ENCODE measurements around the gene SF3B6. TPM values are rescaled to one million over a fixed set of nuclear protein-coding genes. Genes with fewer than 3 reads are reported as not detected.
A peak's percentile ranks its signal among the peaks of the same experiment; 100 is the strongest.

The SF3B6 gene
- total RNA-seq, 4 donors from 2014 or later = 91.3 to 150 (median 125) TPM

DNA sequence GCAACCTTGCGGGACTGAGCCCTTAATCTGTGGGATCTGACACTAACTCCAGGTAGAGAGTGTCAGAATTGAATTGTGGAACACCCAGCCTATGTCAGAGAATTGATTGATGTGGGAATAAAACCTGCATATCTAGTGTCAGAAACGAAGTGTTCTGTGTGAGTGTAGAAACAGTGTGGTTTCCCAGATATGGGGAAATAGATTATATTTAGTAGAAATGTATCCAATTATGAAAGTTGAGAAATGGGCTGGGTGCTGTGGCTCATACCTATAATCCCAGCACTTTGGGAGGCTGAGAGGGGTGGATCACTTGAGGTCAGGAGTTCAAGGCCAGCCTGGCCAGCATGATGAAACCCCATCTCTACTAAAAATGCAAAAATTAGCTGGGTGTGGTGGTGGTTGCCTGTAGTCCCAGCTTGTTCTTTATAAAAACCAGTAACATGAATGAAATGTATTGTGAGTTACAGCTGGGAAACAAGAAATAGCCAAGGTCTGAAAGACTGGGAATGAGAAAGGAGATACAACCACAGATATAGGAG lies 12.8 kb upstream of the SF3B6 start:
- intact Hi-C loops (cut with DNase I) = no loop called here
- H3K36me3 ChIP-seq = no peaks in the 10 kb centered on the region
- H3K4me3 ChIP-seq = no peak overlapping the region
- no peaks in the 10 kb centered on the region for H3K27me3 ChIP-seq
- peak overlapping the region in 3 of 4 donors; percentile 31 to 68 (median 35) for H3K27ac ChIP-seq
- TF ChIP-seq, protein P1, sequence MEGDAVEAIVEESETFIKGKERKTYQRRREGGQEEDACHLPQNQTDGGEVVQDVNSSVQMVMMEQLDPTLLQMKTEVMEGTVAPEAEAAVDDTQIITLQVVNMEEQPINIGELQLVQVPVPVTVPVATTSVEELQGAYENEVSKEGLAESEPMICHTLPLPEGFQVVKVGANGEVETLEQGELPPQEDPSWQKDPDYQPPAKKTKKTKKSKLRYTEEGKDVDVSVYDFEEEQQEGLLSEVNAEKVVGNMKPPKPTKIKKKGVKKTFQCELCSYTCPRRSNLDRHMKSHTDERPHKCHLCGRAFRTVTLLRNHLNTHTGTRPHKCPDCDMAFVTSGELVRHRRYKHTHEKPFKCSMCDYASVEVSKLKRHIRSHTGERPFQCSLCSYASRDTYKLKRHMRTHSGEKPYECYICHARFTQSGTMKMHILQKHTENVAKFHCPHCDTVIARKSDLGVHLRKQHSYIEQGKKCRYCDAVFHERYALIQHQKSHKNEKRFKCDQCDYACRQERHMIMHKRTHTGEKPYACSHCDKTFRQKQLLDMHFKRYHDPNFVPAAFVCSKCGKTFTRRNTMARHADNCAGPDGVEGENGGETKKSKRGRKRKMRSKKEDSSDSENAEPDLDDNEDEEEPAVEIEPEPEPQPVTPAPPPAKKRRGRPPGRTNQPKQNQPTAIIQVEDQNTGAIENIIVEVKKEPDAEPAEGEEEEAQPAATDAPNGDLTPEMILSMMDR (IDR thresholded peaks at IDR 0.05) = no peak
- TF ChIP-seq POLR2A (IDR thresholded peaks at IDR 0.05) = no peak
- peaks cover 0 to 12% (median 7%) of the 10 kb centered on the region in 3 donors for H3K4me1 ChIP-seq
- WGBS, 2 donors = 63 to 83% methylated on average over 2 of the region's 2 CpGs
- no peak for DNase-seq
- H3K9me3 ChIP-seq = no peaks in the 10 kb centered on the region

DNA sequence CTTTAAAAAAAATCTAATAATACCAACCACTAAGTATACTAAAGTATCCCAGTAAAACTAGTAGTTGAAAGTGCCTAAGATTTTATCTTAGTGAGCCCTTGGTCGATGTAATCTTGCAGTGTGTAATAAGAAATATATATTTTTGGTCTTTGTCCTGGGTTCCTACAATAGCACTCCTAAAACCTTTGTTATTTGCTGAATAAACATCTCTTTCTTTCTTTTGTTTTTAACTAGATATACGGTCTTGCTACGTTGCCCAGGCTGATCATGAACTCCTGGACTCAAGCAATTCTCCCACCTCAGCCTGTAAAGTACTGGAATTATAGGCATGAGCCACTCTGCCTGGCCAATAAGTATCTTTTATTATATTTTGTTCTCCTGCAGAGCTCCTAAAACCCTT lies 10.9 kb upstream of the SF3B6 start:
- DNase-seq = no peak
- intact Hi-C loops (cut with DNase I) = no loop called here
- Histone ChIP-seq H3K4me3 (no peak overlapping the region), H3K36me3 (peaks cover 0 to 11% (median 0%) of the 10 kb centered on the region in 3 donors), H3K4me1 (peaks cover 10 to 30% (median 20%) of the 10 kb centered on the region in 3 donors), H3K27me3 (no peaks in the 10 kb centered on the region), H3K27ac (no peak overlapping the region), H3K9me3 (no peaks in the 10 kb centered on the region)
- TF ChIP-seq, protein P1 (IDR thresholded peaks at IDR 0.05) = no peak
- TF ChIP-seq POLR2A (IDR thresholded peaks at IDR 0.05) = no peak
- WGBS, 2 donors = 69 to 78% methylated on average over 3 of the region's 3 CpGs

DNA sequence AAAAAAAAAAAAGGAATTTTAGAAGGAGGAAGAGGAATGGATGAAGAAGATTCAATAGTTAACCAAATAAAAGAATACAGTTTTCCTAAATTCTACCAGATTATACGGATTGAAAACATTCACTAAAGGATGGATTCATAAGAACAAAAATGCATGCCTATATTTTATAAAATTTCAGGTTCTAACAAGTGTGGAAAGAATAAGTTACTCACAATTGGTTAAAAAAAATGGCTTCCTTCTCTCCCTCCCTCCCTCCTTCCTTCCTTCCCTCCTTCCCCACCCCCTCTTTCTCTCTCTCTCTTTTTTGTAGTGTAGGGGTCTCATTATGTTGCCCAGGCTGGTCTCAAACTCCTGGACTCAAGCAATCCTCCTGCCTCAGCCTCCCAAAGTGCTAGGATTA lies 10.1 kb upstream of the SF3B6 start:
- intact Hi-C loops (cut with DNase I) = no loop called here
- no peak for TF ChIP-seq POLR2A (IDR thresholded peaks at IDR 0.05)
- TF ChIP-seq, protein P1 (IDR thresholded peaks at IDR 0.05) = no peak
- Histone ChIP-seq H3K27me3 (no peaks in the 10 kb centered on the region), H3K9me3 (no peaks in the 10 kb centered on the region), H3K27ac (no peak overlapping the region), H3K36me3 (peaks cover 0 to 19% (median 0%) of the 10 kb centered on the region in 3 donors), H3K4me1 (peaks cover 10 to 38% (median 20%) of the 10 kb centered on the region in 3 donors), H3K4me3 (no peak overlapping the region)
- no peak for DNase-seq
- 64 to 76% methylated on average over 1 of the region's 1 CpG for WGBS, 2 donors

DNA sequence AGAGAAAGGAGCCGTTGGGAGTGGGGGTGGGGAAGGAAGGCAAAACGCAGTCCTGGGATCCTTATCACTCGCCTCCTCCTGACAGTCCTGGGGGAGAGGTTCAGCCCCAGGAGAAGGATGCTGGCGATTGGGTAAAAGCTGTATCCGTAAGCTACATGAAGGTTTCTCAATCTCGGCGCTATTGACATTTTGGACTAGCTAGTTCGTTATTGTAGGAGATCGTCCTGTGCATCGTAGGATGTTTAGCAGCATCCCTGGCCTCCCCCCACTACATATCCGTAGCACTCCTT lies 9.0 kb upstream of the SF3B6 start:
- Histone ChIP-seq H3K9me3 (no peaks in the 10 kb centered on the region), H3K27ac (peak overlapping the region; percentile 90 to 97 (median 95)), H3K36me3 (peaks cover 0 to 30% (median 7%) of the 10 kb centered on the region in 3 donors), H3K4me1 (peaks cover 10 to 42% (median 20%) of the 10 kb centered on the region in 3 donors), H3K4me3 (peak overlapping the region; percentile 52 to 78 (median 68)), H3K27me3 (no peaks in the 10 kb centered on the region)
- TF ChIP-seq, protein P1 (IDR thresholded peaks at IDR 0.05) = no peak
- TF ChIP-seq POLR2A (IDR thresholded peaks at IDR 0.05) = no peak
- intact Hi-C loops (cut with DNase I) = no loop called here
- DNase-seq = no peak
- 34 to 39% methylated on average over 11 of the region's 11 CpGs for WGBS, 2 donors

GRCh38 chr2:24084386-24085199 lies 8.5 kb upstream of the SF3B6 start, which contains the start of gene TP53I3:
TSS of gene TP53I3 (minus strand) at chr2:24084834. CDS start at chr2:24084326, 508 bp downstream.
- Histone ChIP-seq H3K27ac (peak within 1 kb of the TSS; percentile 90 to 97 (median 95)), H3K36me3 (peaks cover 0 to 36% (median 7%) of the 10 kb centered on the region in 3 donors), H3K27me3 (no peaks in the 10 kb centered on the region), H3K4me1 (peaks cover 10 to 42% (median 20%) of the 10 kb centered on the region in 3 donors), H3K4me3 (peak within 1 kb of the TSS; percentile 52 to 78 (median 68)), H3K9me3 (no peaks in the 10 kb centered on the region)
- intact Hi-C loops (cut with DNase I) = no loop called here
- 2 to 3% methylated on average over 9 to 16 of the region's 44 CpGs for WGBS, 2 donors
- peak; percentile 57 for DNase-seq
- peak in 2 of 4 donors; percentile 45 to 64 for TF ChIP-seq POLR2A (IDR thresholded peaks at IDR 0.05)
- TF ChIP-seq, protein P1 (IDR thresholded peaks at IDR 0.05) = peak; percentile 94 to 100 (median 98)
